Measurements from ENCODE around the gene SLC35C1. TPM values are rescaled to one million over a fixed set of nuclear protein-coding genes. Genes with fewer than 3 reads are reported as not detected.

Gene SLC35C1
- total and polyA plus RNA-seq, 2 donors (not counting 3 experiments of a cell fraction or from before 2014, with no cell fraction given), result 8.5 to 19.8 TPM

- no peaks in the 10 kb centered on the region for H3K36me3 ChIP-seq (ENCODE audit: control insufficient read depth in 2 of 2, extremely low read depth in 1 of 2, insufficient read depth in 2 of 2, low read length in 2 of 2)
- no peaks in the 10 kb centered on the region for H3K9me3 ChIP-seq (replicated peaks; ENCODE audit: control insufficient read depth, insufficient read depth, low read length)
- ChIA-PET CTCF (interaction anchor here (1.5 to 1.9 kb wide), 2 partner anchors 9 to 161 kb away, joined by 3 to 7 read pairs; no protein-coding TSS in a partner anchor), POLR2A (interaction anchor here (0.8 kb wide), 1 partner anchor 84 kb away, joined by 6 read pairs; no protein-coding TSS in a partner anchor)
- dilution Hi-C loops (cut with MboI; ENCODE audit: extremely low pct_ligation_motif_present, low sequenced_read_pairs) (no loop called here), intact Hi-C loops (cut with micrococcal nuclease) (loop anchor here (10.0 kb wide), 1 partner anchor 470 kb away; no protein-coding TSS in a partner anchor)
- no peak overlapping the region for H3K9ac ChIP-seq (replicated peaks; ENCODE audit: extremely low read depth, insufficient read depth, low read length)
- H3K27ac ChIP-seq (ENCODE audit: insufficient read depth, low read depth, low read length), result no peak overlapping the region
- no peak overlapping the region for H2AFZ ChIP-seq (ENCODE audit: low read depth, low read length)
- no TSS peak for BruUV-seq (replicated peaks)
- no peak overlapping the region for H3K4me3 ChIP-seq (replicated peaks in 1 of 3; ENCODE audit: insufficient read depth in 1 of 3, low read depth in 1 of 3, low read length in 3 of 3)
- no peaks in the 10 kb centered on the region for H4K20me1 ChIP-seq (replicated peaks; ENCODE audit: control insufficient read depth, extremely low read depth, insufficient read depth, low read length)
- no peak for DNase-seq (ENCODE audit: low read depth, low spot score)
- H3K4me2 ChIP-seq (ENCODE audit: insufficient read depth, low read length), result no peak overlapping the region
- H3K27me3 ChIP-seq (ENCODE audit: control insufficient read depth in 2 of 2, insufficient read depth in 2 of 2, low read length in 2 of 2), result peaks cover 11 to 15% of the 10 kb centered on the region in 2 experiments
- TF ChIP-seq EZH2 (IDR thresholded peaks at IDR 0.05; ENCODE audit: borderline replicate concordance, low read depth, low read length, severe bottlenecking), result no peak
- TF ChIP-seq POLR2A (IDR thresholded peaks at IDR 0.05; ENCODE audit: low read depth, low read length), result no peak
- no peak for TF ChIP-seq MYC (IDR thresholded peaks at IDR 0.05; ENCODE audit: low read depth, low read length)
- no peak for TF ChIP-seq FOS (IDR thresholded peaks at IDR 0.05; ENCODE audit: borderline replicate concordance, insufficient read depth, low read length)
- no peak for TF ChIP-seq POLR2AphosphoS5 (IDR thresholded peaks at IDR 0.05; ENCODE audit: insufficient read depth, low read depth, low read length)
- TF ChIP-seq GATA2 (IDR thresholded peaks at IDR 0.05; ENCODE audit: insufficient read depth, insufficient read length, low read depth, low read length), result no peak
- no peak for TF ChIP-seq MAX (IDR thresholded peaks at IDR 0.05; ENCODE audit: insufficient read depth, insufficient read length)
- TF ChIP-seq JUN (IDR thresholded peaks at IDR 0.05; ENCODE audit: borderline replicate concordance, insufficient read depth, insufficient read length, low read depth), result no peak
- TF ChIP-seq CTCF (IDR thresholded peaks at IDR 0.05; ENCODE audit: extremely low read depth in 1 of 2, insufficient read depth in 1 of 2, low read depth in 1 of 2, low read length in 2 of 2), result no peak
- H3K4me1 ChIP-seq (ENCODE audit: control insufficient read depth, extremely low read depth, insufficient read depth, low read length), result peaks cover 13% of the 10 kb centered on the region
- FAIRE-seq, result no peak
- peaks cover 9% of the 10 kb centered on the region for H3K79me2 ChIP-seq (ENCODE audit: control insufficient read depth, insufficient read depth, low read length)
- no peaks in the 10 kb centered on the region for H3K9me1 ChIP-seq (replicated peaks; ENCODE audit: control insufficient read depth, extremely low read depth, insufficient read depth, low read length)
Measured at GRCh38 chr11:45844822-45845578, 40.1 kb downstream of the SLC35C1 start.
